Measurements from ENCODE around the gene TMEM89. TPM values are rescaled to one million over a fixed set of nuclear protein-coding genes. Genes with fewer than 3 reads are reported as not detected.

The TMEM89 gene
- total and polyA plus RNA-seq, 2 of the 13 experiments (the other 11 are each of a cell fraction or from before 2014, with no cell fraction given) = 0.31 to 0.59 TPM

GRCh38 chr3:48584836-48585235, 36.7 kb downstream of the TMEM89 start (continued):
- TF ChIP-seq ZNF30 (CRISPR knock-in tag; IDR thresholded peaks at IDR 0.05) = no peak
- no peak for TF ChIP-seq ZNF574 (CRISPR knock-in tag; IDR thresholded peaks at IDR 0.05)

GRCh38 chr3:48581621-48582481, 39.7 kb downstream of the TMEM89 start:
- no peak overlapping the region for H3K9ac ChIP-seq (ENCODE audit: insufficient read depth, low read depth, low read length)
- DNase-seq (ENCODE audit: low spot score) (peak; percentile 36), ATAC-seq (peak; percentile 61), FAIRE-seq (no peak)
- no peak overlapping the region for H2AFZ ChIP-seq (ENCODE audit: low read length)
- intact Hi-C loops (cut with micrococcal nuclease; ENCODE audit: unreplicated experiment) = no loop called here
- no TSS peak for BruUV-seq (replicated peaks)
- in situ Hi-C loops (cut with HindIII; ENCODE audit: extremely low pct_ligation_motif_present, low pct_unique_long_range_greater_than_20kb) = no loop called here
- H3K36me3 ChIP-seq (replicated peaks in 1 of 2; ENCODE audit: control insufficient read depth in 1 of 2, insufficient read depth in 2 of 2, low read length in 2 of 2) = no peaks in the 10 kb centered on the region; a peak in 1 of 5 replicates
- H3K4me1 ChIP-seq (ENCODE audit: insufficient read depth, low read length) = peaks cover 15% of the 10 kb centered on the region
- no peaks in the 10 kb centered on the region for H3K27me3 ChIP-seq (ENCODE audit: control insufficient read depth in 1 of 2, insufficient read depth in 2 of 2, low read length in 2 of 2)
- 50% methylated on average over 10 of the region's 14 CpGs for WGBS (ENCODE audit: low lambda C conversion rate)
- no peaks in the 10 kb centered on the region for H3K79me2 ChIP-seq (ENCODE audit: insufficient read depth, low read length)
- H3K4me3 ChIP-seq (replicated peaks in 1 of 3; ENCODE audit: insufficient read depth in 1 of 3, low read depth in 2 of 3, low read length in 3 of 3) = no peak overlapping the region
- peak overlapping the region; percentile 35; the same call in 1 of the 2 replicates for H3K4me2 ChIP-seq (ENCODE audit: low read depth, low read length)
- no peaks in the 10 kb centered on the region for H3K9me3 ChIP-seq (ENCODE audit: low read length)
- H4K20me1 ChIP-seq (ENCODE audit: insufficient read depth, low read length) = no peaks in the 10 kb centered on the region
- POLR2A ChIA-PET = interaction anchor here (0.6 kb wide), 1 partner anchor 25 kb away, joined by 3 read pairs; no protein-coding TSS in a partner anchor
- no peak overlapping the region for H3K27ac ChIP-seq (ENCODE audit: extremely low read length, insufficient read depth, low read length)
- CTCF ChIA-PET (ENCODE audit: low intra/inter-chr PET ratio, low total read pairs) = no interaction called here
- no peak for TF ChIP-seq ZFY (CRISPR knock-in tag; IDR thresholded peaks at IDR 0.05)
- TF ChIP-seq NFRKB (IDR thresholded peaks at IDR 0.05) = no peak
- no peak for TF ChIP-seq ZNF318 (CRISPR knock-in tag; IDR thresholded peaks at IDR 0.05)
- no peak for TF ChIP-seq FOXC1 (CRISPR knock-in tag; IDR thresholded peaks at IDR 0.05; ENCODE audit: borderline replicate concordance)
- no peak for TF ChIP-seq MIER2 (CRISPR knock-in tag; IDR thresholded peaks at IDR 0.05)
- TF ChIP-seq ATAD3A (CRISPR knock-in tag; IDR thresholded peaks at IDR 0.05) = no peak
- TF ChIP-seq CTCF (CRISPR knock-in tag; IDR thresholded peaks at IDR 0.05) = peak; percentile 29; the same call in 1 of the 2 replicates
